HG02981 (cell line): ENCODE measurements around the gene MET.
"Not testable (repeated sequence)": the region's sequence is repeated elsewhere in the genome, so short reads cannot be mapped to it uniquely, and the experiment has no call there.

Experiments used
- ATAC-seq: cut with Tn5 transposase; IDR thresholded peaks from one replicate; pipeline ENCODE4 v1.9.1; 2021; ENCODE audit warnings: mild to moderate bottlenecking, moderate library complexity; ENCODE audit not compliant: unreplicated experiment

The MET gene

DNA sequence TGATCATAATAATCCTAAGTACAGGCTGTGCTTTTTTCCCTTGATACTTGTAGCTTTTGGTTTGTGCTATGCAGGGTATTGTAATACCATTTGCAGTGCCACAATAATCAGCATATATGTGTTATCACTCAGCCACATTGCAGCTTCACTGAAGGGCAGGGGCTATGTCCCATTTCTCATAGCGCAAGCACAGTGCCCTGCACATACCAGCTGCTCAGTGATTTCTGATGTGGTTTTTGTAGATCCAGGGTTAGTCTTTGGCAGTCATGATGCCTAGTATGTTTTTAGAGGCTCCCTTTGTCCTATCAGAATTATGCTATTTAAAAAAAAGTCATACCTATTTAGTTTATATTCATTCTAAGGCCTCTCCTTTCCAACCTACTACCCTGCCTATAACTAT, 25.8 kb downstream of the MET start:
- ATAC-seq = no peak

DNA sequence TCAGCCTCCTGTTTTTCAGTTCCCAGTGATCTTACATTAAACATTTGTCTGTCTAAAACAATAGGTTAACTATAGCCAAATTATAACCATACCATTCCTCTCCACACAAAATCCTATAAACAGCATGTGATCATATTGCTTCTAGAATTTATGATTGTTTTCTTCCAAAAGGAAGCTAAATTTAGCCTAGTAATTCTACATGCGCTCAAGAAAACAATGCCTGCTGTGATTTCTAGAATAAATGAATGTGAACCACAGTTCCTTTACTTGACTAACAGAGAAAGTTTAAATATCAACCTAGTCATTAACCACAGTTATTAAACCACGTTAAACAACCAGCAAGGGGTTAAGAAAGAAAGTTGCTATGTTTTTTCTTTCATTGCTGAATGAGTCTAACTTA, 26.4 kb downstream of the MET start:
- ATAC-seq = no peak

DNA sequence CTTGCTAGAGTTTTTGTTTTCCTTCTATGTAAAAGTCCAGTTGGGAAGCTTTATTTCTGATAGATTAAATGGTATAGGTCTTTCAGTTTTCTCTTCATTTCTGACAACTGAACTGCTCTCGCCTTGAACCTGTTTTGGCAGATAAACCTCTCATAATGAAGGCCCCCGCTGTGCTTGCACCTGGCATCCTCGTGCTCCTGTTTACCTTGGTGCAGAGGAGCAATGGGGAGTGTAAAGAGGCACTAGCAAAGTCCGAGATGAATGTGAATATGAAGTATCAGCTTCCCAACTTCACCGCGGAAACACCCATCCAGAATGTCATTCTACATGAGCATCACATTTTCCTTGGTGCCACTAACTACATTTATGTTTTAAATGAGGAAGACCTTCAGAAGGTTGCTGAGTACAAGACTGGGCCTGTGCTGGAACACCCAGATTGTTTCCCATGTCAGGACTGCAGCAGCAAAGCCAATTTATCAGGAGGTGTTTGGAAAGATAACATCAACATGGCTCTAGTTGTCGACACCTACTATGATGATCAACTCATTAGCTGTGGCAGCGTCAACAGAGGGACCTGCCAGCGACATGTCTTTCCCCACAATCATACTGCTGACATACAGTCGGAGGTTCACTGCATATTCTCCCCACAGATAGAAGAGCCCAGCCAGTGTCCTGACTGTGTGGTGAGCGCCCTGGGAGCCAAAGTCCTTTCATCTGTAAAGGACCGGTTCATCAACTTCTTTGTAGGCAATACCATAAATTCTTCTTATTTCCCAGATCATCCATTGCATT, 27.1 kb downstream of the MET start:
- no peak for ATAC-seq

DNA sequence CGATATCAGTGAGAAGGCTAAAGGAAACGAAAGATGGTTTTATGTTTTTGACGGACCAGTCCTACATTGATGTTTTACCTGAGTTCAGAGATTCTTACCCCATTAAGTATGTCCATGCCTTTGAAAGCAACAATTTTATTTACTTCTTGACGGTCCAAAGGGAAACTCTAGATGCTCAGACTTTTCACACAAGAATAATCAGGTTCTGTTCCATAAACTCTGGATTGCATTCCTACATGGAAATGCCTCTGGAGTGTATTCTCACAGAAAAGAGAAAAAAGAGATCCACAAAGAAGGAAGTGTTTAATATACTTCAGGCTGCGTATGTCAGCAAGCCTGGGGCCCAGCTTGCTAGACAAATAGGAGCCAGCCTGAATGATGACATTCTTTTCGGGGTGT, 27.7 kb downstream of the MET start:
- ATAC-seq = no peak

DNA sequence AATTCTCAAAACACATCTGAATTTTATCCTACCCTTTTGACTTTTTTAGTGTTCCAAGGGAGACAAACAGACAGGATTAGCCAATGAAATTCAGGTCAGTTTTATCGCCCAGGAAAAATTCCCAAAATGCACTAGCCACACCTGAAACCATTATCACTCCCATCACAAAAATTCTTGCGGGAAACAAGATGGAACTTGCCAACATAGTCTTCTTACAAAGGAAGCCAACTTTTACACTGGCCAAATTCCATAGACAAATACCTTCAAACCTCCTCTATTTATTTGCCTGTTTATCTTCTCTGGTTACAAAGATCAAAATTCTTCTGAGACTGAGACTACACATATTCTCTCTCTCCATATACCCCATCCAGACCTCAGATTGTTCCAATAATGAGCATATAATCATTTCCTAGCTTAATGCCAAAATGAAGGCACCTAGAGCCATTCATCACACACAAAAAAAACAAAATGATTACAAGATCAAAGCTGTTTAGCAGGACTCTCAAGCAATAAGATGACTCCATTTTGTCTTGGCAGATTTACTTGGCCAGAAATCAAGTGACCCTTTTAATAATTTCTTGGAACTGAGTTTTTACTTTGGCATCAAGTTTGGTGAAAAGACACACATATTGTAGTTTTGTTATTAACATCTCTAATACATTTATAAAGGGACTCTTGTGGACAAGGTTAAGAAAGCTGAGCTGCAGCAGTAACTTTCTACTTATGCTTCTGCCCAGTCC, 30.2 kb downstream of the MET start:
- ATAC-seq = no peak

- ATAC-seq = no peak
Measured at GRCh38 chr7:116704650-116705228, 32.7 kb downstream of the MET start.

DNA sequence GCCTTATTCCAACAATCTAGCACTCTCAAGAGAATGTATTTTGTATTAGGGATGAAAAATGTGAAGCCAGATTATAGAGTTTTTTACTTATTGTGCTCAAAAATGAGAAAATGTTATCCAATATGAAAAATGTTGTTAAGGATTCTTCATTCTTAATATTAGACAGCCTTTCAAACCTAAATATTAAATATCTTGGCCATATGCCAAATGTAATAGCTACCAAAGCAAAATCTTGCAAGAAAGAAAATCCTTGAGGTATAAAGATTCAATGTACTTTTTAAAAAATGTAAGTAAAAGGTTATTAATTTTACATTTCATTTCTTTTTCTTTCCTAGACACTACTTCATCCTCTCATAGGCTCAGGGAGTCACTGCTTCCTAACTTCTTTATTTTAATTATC, 33.4 kb downstream of the MET start:
- ATAC-seq = no peak

DNA sequence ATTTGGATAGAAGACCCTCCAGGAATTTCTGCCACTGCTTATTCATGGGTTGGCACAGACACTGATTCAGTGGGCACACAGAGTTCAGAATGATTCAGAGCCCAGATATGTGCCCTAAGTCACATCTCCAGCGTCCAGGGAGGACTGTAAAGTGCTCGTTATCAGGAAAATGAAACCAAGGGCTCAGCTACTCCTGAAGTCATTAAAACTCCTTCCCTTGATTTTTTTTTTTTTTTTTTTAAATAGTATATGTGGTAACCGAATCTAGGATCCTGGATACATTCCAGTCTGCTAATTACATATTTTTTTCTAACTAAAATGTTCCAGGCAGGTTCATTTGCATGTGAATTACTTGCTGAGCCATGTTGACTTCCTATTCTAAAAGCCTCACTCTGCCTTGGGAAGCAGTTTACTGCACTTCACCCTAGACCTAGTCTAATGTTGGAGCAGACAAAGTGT, 34.7 kb downstream of the MET start:
- no peak for ATAC-seq

DNA sequence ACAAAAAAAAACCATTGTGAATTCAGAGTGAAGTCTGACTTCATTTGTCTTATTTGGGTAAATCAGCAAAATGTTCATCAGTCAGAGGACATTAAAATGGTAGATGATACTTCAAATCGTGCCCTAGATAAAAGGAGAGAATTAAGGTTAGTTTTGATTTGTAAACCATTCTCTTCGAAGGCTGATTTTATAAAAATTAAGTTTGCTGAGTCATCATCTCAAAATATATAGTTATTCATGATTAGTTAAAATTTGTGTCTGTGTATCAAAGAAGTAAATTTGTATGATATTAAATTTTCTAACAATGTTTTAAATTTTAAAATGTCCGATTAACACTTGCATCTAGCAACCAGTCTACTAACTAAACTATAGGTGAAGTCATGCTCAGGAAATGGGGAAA, 35.3 kb downstream of the MET start:
- ATAC-seq = no peak

DNA sequence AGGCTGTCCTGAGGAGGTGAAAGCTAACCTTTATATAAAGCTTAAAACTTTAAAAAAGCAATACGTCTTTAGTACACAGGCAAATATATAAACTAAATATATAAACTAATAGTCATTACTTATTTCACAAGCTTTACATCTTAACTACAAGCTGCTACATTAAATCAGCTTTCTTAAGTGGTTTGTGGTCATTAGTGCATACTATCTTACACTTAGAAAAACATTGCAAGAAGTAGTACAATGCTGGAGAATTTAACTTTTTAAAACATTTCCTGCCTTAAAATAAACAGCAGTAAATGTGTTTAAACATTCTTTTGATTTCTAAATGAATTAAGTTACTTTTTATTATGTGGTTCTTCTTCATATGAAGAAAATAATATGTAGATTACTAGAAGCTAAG, 36.3 kb downstream of the MET start:
- ATAC-seq = no peak

- ATAC-seq = no peak
Measured at GRCh38 chr7:116708861-116709260, 36.9 kb downstream of the MET start.

GRCh38 chr7:116709336-116709735, 37.3 kb downstream of the MET start:
- ATAC-seq = no peak

DNA sequence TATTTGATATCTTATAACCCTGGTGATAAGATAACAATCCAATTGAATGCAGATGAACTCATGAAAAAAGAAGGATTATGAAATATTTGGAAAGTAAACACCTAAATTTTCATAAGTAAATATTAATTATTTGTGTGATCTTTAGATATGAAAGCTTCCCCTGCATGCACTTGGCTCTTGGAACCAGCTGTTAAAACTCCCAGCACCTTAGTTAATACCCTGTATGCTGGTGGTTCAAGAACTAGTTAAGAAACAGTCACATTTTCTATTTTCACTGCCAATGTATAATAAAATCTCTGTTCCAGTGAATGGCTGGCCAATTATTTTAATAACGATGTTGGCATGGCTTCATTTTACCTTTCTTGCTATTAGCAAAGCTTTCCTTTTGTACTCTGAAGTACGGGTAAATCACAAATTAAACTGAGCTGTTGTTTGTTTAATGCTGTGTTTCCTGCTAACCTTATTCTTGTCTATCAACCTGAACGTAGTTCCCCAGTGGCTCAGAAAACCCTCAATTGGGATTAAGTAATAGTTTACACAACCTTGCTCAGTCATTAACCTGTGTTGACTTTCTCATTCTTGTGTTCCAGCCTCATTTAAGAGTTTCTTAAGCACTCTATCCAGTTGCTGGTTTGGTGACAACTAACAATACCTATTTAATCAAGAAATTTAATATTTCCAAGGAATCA, 38.9 kb downstream of the MET start:
- ATAC-seq = no peak

GRCh38 chr7:116711790-116712189, 39.8 kb downstream of the MET start:
- ATAC-seq = no peak

DNA sequence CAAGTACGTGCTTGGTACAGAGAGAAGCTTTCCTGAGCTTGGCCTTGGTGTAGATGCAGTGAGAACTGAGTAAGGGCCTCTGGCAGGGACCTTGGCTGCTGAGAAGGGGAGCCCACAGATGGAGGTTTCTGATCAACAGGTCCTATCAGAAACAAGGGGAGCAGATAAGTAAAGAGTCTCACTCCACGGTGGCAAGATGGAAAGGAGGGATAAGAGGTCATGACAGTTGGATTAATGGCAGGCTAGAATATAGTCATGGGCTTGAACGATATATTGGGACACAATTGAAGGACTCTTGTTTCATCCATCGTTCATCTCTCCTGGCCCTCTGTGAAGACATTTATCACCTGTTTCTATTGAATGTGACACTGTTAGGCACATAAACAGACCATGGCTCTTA, 41.5 kb downstream of the MET start:
- ATAC-seq = no peak

- ATAC-seq = no peak
Measured at GRCh38 chr7:116713918-116714317, 41.9 kb downstream of the MET start.

- ATAC-seq = no peak
Measured at GRCh38 chr7:116715077-116715476, 43.1 kb downstream of the MET start.

- ATAC-seq = no peak
Measured at GRCh38 chr7:116717137-116717536, 45.1 kb downstream of the MET start.

DNA sequence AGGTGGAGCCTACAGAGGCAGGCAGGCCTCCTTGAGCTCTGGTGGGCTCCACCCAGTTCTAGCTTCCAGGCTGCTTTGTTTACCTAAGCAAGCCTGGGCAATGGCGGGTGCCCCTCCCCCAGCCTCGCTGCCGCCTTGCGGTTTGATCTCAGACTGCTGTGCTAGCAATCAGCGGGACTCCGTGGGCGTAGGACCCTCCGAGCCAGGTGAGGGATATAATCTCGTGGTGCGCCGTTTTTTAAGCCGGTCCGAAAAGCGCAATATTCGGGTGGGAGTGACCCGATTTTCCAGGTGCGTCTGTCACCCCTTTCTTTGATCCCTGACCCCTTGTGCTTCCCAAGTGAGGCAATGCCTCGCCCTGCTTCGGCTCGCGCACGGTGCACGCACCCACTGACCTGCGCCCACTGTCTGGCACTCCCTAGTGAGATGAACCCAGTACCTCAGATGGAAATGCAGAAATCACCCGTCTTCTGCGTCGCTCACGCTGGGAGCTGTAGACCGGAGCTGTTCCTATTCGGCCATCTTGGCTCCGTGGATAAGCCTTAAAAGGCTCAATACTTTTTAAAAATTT, 52.0 kb downstream of the MET start:
- not testable (repeated sequence) for ATAC-seq

DNA sequence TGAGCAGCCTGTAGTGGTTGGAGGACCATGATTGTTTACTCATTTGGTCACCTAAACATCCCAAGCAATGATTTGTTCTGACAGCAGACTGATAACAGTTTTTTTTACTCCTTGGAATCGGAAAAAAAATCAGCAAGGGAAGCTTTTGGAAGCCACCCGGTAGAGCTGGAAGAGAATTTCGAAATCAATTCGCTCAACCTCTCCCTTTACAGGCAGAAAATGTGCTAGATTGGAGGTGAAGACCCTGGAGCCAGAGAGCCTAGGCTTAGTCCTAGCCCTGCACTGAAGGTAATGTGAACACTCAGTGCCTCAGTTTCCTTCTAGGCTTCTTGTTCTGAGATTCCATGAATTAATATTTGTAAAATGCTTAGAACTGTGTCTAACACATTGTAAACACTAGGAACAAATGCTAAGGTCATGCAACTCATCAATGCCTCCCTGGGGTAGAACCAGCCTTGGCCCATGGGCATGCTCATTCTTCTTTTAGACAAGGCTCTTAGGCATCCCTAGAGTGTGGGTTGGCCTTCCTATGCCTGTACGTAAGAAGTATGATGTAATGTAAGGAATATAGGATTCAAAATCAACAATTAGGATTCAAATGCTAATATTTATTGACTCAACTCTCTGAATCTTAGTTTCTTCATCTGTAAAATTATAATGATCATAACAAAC, 52.7 kb downstream of the MET start:
- ATAC-seq = no peak

DNA sequence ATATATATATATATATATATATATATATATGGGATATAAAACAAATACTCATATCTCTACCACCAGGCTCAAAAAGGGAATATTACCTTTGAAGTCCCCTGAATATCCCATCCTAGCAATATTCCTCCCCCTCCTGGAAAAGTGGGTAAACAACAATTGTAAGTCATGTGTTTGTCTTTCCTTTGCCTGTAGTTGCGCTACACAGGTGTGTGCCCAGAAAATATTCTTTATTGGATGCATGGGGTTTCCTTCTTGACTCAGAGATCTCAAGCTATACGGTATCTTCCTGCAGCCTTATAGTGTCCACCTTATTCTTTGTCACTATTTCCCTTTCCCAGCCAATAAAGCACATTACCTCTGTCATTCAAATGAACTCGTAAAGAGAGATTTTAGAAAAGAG, 54.2 kb downstream of the MET start:
- ATAC-seq = no peak
